HEK293 (cell line): ENCODE data around the gene SLC25A1.

Source experiments
- GFI1B ChIP-seq: fragments of 450-650 bp; formaldehyde crosslinking; IDR thresholded peaks from 2 replicates; pipeline ENCODE4 v1.5.1; 2016; ENCODE audit warnings: missing biosample characterization, missing genetic modification characterization
- GLIS1 ChIP-seq: fragments of 450-650 bp; formaldehyde crosslinking; IDR thresholded peaks from 2 replicates; pipeline ENCODE4 v1.5.1; 2016; ENCODE audit warnings: missing biosample characterization, missing genetic modification characterization
- HOXA7 ChIP-seq: sonication (generic); formaldehyde crosslinking; IDR thresholded peaks from 2 replicates; pipeline ENCODE4 v1.8.1; 2022; ENCODE audit warnings: missing genetic modification reagents, borderline replicate concordance
- KLF8 ChIP-seq: fragments of 450-650 bp; formaldehyde crosslinking; IDR thresholded peaks from 2 replicates; pipeline ENCODE4 v1.5.1; 2016; ENCODE audit warnings: missing biosample characterization, missing genetic modification characterization
- MYNN ChIP-seq: fragments of 450-650 bp; formaldehyde crosslinking; IDR thresholded peaks from 2 replicates; pipeline ENCODE4 v1.5.1; 2016; ENCODE audit warnings: missing biosample characterization, missing genetic modification characterization, borderline replicate concordance
- OSR2 ChIP-seq: fragments of 450-650 bp; formaldehyde crosslinking; IDR thresholded peaks from 2 replicates; pipeline ENCODE4 v1.5.1; 2016; ENCODE audit warnings: missing biosample characterization, missing genetic modification characterization
- PRDM1 ChIP-seq: fragments of 450-650 bp; formaldehyde crosslinking; IDR thresholded peaks from 2 replicates; pipeline ENCODE4; 2016; ENCODE audit warnings: missing biosample characterization, missing genetic modification characterization
- RBAK ChIP-seq: fragments of 450-650 bp; formaldehyde crosslinking; IDR thresholded peaks from 2 replicates; pipeline ENCODE4 v1.5.1; 2016; ENCODE audit warnings: missing biosample characterization, missing genetic modification characterization
- REPIN1 ChIP-seq: fragments of 450-650 bp; formaldehyde crosslinking; IDR thresholded peaks from 2 replicates; pipeline ENCODE4 v1.5.1; 2017; ENCODE audit warnings: missing biosample characterization, missing genetic modification characterization, low read depth
- SP2 ChIP-seq: fragments of 450-650 bp; formaldehyde crosslinking; IDR thresholded peaks from 2 replicates; pipeline ENCODE4 v1.5.1; 2016; ENCODE audit warnings: missing biosample characterization, missing genetic modification characterization
- ZNF16 ChIP-seq: fragments of 450-650 bp; formaldehyde crosslinking; IDR thresholded peaks from 2 replicates; pipeline ENCODE4 v1.5.1; 2016; ENCODE audit warnings: low read depth, missing biosample characterization, missing genetic modification characterization
- ZNF184 ChIP-seq: fragments of 450-650 bp; IDR thresholded peaks from 2 replicates; pipeline ENCODE4 v1.5.1; 2018; ENCODE audit warnings: missing biosample characterization, mild to moderate bottlenecking, missing genetic modification characterization
- ZNF341 ChIP-seq: fragments of 450-650 bp; formaldehyde crosslinking; IDR thresholded peaks from 2 replicates; pipeline ENCODE4; 2016; ENCODE audit warnings: low read depth, missing biosample characterization, missing genetic modification characterization
- ZNF433 ChIP-seq: fragments of 450-650 bp; formaldehyde crosslinking; IDR thresholded peaks from 2 replicates; pipeline ENCODE4 v1.5.1; 2016; ENCODE audit warnings: missing biosample characterization, missing genetic modification characterization, low read depth
- ZNF529 ChIP-seq: fragments of 450-650 bp; formaldehyde crosslinking; IDR thresholded peaks from 2 replicates; pipeline ENCODE4 v1.5.1; 2017; ENCODE audit warnings: missing genetic modification characterization, missing biosample characterization; ENCODE audit not compliant: insufficient replicate concordance
- ZNF530 ChIP-seq: fragments of 450-650 bp; formaldehyde crosslinking; IDR thresholded peaks from 2 replicates; pipeline ENCODE4 v1.5.1; 2016; ENCODE audit warnings: low read depth, missing biosample characterization, missing genetic modification characterization
- ZNF560 ChIP-seq: fragments of 450-650 bp; formaldehyde crosslinking; IDR thresholded peaks from 2 replicates; pipeline ENCODE4 v1.5.1; 2017; ENCODE audit warnings: missing biosample characterization, missing genetic modification characterization, borderline replicate concordance
- ZNF658 ChIP-seq: fragments of 450-650 bp; formaldehyde crosslinking; IDR thresholded peaks from 2 replicates; pipeline ENCODE4; 2016; ENCODE audit warnings: missing biosample characterization, missing genetic modification characterization
- ZNF664 ChIP-seq: fragments of 450-650 bp; formaldehyde crosslinking; IDR thresholded peaks from 2 replicates; pipeline ENCODE4 v1.5.1; 2016; ENCODE audit warnings: missing biosample characterization, missing genetic modification characterization
- ZSCAN16 ChIP-seq: fragments of 450-650 bp; formaldehyde crosslinking; IDR thresholded peaks from 2 replicates; pipeline ENCODE4 v1.5.1; 2016; ENCODE audit warnings: missing biosample characterization, missing genetic modification characterization
- ZSCAN23 ChIP-seq: fragments of 450-650 bp; formaldehyde crosslinking; IDR thresholded peaks from 2 replicates; pipeline ENCODE4 v1.5.1; 2016; ENCODE audit warnings: missing biosample characterization, missing genetic modification characterization
- TF ChIP-seq, protein P1 (sequence below): fragments of 450-650 bp; formaldehyde crosslinking; IDR thresholded peaks from 2 replicates; pipeline ENCODE4 v1.5.1; 2016; ENCODE audit warnings: missing biosample characterization, missing genetic modification characterization
- TF ChIP-seq, protein P2 (sequence below): fragments of 450-650 bp; formaldehyde crosslinking; conservative IDR thresholded peaks from 2 replicates; pipeline ENCODE4 v1.5.1; 2016; ENCODE audit warnings: low read depth, missing biosample characterization, missing genetic modification characterization
- TF ChIP-seq, protein P3 (sequence below): fragments of 450-650 bp; formaldehyde crosslinking; conservative IDR thresholded peaks from 2 replicates; pipeline ENCODE4 v1.5.1; 2016; ENCODE audit warnings: low read depth, missing biosample characterization, missing genetic modification characterization
- TF ChIP-seq, protein P4 (sequence below): sonication (generic); formaldehyde crosslinking; IDR thresholded peaks from 2 replicates; pipeline ENCODE4 v1.8.1; 2022; ENCODE audit warnings: mild to moderate bottlenecking, moderate library complexity, missing genetic modification reagents
- TF ChIP-seq, protein P5 (sequence below): fragments of 450-650 bp; formaldehyde crosslinking; IDR thresholded peaks from 2 replicates; pipeline ENCODE4 v1.5.1; 2016; ENCODE audit warnings: missing biosample characterization, missing genetic modification characterization, borderline replicate concordance

The SLC25A1 gene

DNA sequence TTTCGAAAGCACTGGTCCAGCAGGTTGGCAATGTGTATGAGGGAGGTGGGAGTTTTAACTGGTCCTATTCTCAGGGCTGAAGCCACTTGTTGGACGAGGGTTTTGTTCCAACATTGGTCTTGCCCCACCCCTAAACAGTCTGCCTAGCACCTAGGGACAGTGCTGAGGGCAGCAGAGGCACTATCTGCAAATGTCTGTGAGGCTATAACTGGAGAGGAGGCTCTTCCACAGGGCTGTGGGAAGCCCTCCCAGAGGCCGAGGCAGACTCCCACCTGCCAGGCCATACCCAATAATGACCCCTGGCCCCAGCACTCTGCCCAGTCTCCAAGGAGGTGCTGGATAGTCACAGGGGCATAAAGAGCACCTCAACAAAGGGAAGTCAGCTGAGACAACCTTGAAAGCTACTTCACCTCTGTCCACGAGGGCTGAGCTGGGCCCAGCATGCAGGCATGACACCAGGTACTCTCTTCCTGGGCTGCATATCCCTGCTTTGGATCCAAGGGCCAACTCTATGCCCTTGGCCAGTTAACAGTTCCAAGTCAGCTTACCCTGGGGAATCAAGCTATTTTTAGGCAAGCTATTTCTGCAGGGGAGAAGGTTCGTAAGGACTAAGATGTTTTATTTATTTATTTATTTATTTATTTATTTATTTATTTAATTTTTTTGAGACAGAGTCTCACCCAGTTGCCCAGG lies 40.2 kb upstream of the SLC25A1 start (continued):
- TF ChIP-seq ZNF16 (tag by site-specific recombination) (peak; percentile 16; the same call in 1 of the 2 replicates), ZNF433 (tag by site-specific recombination) (peak; percentile 87), GFI1B (peak; percentile 59; the same call in 1 of the 2 replicates), ZNF529 (tag by site-specific recombination) (no peak), ZNF341 (peak; percentile 26; the same call in 1 of the 2 replicates), GLIS1 (tag by site-specific recombination) (no peak), PRDM1 (tag by site-specific recombination) (no peak), ZNF530 (tag by site-specific recombination) (0 out of 2 replicates have a peak, but pooled peaks have one; percentile 62), ZNF664 (peak; percentile 90), ZSCAN16 (tag by site-specific recombination) (no peak), ZSCAN23 (tag by site-specific recombination) (0 out of 2 replicates have a peak, but pooled peaks have one; percentile 33), ZNF184 (tag by site-specific recombination) (no peak), RBAK (tag by site-specific recombination) (peak; percentile 84; the same call in 1 of the 2 replicates), HOXA7 (no peak), REPIN1 (tag by site-specific recombination) (no peak), SP2 (tag by site-specific recombination) (no peak), OSR2 (tag by site-specific recombination) (no peak), KLF8 (tag by site-specific recombination) (no peak), ZNF560 (tag by site-specific recombination) (peak; percentile 94), ZNF658 (tag by site-specific recombination) (no peak), MYNN (tag by site-specific recombination) (peak; percentile 49; the same call in 1 of the 2 replicates)
- TF ChIP-seq, protein P1, sequence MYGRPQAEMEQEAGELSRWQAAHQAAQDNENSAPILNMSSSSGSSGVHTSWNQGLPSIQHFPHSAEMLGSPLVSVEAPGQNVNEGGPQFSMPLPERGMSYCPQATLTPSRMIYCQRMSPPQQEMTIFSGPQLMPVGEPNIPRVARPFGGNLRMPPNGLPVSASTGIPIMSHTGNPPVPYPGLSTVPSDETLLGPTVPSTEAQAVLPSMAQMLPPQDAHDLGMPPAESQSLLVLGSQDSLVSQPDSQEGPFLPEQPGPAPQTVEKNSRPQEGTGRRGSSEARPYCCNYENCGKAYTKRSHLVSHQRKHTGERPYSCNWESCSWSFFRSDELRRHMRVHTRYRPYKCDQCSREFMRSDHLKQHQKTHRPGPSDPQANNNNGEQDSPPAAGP (tag by site-specific recombination) = no peak
- TF ChIP-seq, protein P2, sequence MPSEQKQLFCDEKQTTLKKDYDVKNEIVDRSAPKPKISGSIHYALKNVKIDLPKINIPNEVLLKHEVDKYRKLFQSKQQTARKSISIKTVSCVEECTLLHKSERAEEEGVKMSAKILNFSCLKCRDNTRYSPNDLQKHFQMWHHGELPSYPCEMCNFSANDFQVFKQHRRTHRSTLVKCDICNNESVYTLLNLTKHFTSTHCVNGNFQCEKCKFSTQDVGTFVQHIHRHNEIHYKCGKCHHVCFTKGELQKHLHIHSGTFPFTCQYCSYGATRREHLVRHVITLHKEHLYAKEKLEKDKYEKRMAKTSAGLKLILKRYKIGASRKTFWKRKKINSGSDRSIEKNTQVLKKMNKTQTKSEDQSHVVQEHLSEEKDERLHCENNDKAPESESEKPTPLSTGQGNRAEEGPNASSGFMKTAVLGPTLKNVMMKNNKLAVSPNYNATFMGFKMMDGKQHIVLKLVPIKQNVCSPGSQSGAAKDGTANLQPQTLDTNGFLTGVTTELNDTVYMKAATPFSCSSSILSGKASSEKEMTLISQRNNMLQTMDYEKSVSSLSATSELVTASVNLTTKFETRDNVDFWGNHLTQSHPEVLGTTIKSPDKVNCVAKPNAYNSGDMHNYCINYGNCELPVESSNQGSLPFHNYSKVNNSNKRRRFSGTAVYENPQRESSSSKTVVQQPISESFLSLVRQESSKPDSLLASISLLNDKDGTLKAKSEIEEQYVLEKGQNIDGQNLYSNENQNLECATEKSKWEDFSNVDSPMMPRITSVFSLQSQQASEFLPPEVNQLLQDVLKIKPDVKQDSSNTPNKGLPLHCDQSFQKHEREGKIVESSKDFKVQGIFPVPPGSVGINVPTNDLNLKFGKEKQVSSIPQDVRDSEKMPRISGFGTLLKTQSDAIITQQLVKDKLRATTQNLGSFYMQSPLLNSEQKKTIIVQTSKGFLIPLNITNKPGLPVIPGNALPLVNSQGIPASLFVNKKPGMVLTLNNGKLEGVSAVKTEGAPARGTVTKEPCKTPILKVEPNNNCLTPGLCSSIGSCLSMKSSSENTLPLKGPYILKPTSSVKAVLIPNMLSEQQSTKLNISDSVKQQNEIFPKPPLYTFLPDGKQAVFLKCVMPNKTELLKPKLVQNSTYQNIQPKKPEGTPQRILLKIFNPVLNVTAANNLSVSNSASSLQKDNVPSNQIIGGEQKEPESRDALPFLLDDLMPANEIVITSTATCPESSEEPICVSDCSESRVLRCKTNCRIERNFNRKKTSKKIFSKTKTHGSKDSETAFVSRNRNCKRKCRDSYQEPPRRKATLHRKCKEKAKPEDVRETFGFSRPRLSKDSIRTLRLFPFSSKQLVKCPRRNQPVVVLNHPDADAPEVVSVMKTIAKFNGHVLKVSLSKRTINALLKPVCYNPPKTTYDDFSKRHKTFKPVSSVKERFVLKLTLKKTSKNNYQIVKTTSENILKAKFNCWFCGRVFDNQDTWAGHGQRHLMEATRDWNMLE = peak; percentile 97
- TF ChIP-seq, protein P3, sequence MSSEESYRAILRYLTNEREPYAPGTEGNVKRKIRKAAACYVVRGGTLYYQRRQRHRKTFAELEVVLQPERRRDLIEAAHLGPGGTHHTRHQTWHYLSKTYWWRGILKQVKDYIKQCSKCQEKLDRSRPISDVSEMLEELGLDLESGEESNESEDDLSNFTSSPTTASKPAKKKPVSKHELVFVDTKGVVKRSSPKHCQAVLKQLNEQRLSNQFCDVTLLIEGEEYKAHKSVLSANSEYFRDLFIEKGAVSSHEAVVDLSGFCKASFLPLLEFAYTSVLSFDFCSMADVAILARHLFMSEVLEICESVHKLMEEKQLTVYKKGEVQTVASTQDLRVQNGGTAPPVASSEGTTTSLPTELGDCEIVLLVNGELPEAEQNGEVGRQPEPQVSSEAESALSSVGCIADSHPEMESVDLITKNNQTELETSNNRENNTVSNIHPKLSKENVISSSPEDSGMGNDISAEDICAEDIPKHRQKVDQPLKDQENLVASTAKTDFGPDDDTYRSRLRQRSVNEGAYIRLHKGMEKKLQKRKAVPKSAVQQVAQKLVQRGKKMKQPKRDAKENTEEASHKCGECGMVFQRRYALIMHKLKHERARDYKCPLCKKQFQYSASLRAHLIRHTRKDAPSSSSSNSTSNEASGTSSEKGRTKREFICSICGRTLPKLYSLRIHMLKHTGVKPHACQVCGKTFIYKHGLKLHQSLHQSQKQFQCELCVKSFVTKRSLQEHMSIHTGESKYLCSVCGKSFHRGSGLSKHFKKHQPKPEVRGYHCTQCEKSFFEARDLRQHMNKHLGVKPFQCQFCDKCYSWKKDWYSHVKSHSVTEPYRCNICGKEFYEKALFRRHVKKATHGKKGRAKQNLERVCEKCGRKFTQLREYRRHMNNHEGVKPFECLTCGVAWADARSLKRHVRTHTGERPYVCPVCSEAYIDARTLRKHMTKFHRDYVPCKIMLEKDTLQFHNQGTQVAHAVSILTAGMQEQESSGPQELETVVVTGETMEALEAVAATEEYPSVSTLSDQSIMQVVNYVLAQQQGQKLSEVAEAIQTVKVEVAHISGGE = peak; percentile 87
- TF ChIP-seq, protein P4, sequence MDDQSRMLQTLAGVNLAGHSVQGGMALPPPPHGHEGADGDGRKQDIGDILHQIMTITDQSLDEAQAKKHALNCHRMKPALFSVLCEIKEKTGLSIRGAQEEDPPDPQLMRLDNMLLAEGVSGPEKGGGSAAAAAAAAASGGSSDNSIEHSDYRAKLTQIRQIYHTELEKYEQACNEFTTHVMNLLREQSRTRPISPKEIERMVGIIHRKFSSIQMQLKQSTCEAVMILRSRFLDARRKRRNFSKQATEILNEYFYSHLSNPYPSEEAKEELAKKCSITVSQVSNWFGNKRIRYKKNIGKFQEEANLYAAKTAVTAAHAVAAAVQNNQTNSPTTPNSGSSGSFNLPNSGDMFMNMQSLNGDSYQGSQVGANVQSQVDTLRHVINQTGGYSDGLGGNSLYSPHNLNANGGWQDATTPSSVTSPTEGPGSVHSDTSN (CRISPR knock-in tag) = no peak
- TF ChIP-seq, protein P5, sequence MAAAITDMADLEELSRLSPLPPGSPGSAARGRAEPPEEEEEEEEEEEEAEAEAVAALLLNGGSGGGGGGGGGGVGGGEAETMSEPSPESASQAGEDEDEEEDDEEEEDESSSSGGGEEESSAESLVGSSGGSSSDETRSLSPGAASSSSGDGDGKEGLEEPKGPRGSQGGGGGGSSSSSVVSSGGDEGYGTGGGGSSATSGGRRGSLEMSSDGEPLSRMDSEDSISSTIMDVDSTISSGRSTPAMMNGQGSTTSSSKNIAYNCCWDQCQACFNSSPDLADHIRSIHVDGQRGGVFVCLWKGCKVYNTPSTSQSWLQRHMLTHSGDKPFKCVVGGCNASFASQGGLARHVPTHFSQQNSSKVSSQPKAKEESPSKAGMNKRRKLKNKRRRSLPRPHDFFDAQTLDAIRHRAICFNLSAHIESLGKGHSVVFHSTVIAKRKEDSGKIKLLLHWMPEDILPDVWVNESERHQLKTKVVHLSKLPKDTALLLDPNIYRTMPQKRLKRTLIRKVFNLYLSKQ (tag by site-specific recombination) = 0 out of 2 replicates have a peak, but pooled peaks have one; percentile 83
